Large intestine (tissue), 12 donors: ENCODE data around the gene CREB3L4. TPM values are rescaled to one million over a fixed set of nuclear protein-coding genes. Genes with fewer than 3 reads are reported as not detected.

Experiments used
- DNase-seq, 2 donors: peaks; one replicate each; pipeline versions ENCODE4 v3.0.0 to v3.0.0-alpha.2; 2013
- H3K27ac ChIP-seq: one replicate; pipeline ENCODE4 v1.5.1; 2013; ENCODE audit warnings: low read length
- H3K27me3 ChIP-seq: 2 replicates; pipeline ENCODE4 v1.6.1; 2013; ENCODE audit warnings: low read length; ENCODE audit not compliant: control insufficient read depth, insufficient read depth
- H3K36me3 ChIP-seq: 2 replicates; pipeline ENCODE4 v1.6.1; 2013; ENCODE audit warnings: low read length; ENCODE audit not compliant: control insufficient read depth, insufficient read depth
- H3K4me1 ChIP-seq: one replicate; pipeline ENCODE4 v1.6.1; 2013; ENCODE audit warnings: low read length; ENCODE audit not compliant: control insufficient read depth, insufficient read depth
- H3K4me3 ChIP-seq: one replicate; pipeline ENCODE4 v1.5.1; 2013; ENCODE audit warnings: low read length
- H3K9me3 ChIP-seq: one replicate; pipeline ENCODE4 v1.6.1; 2013; ENCODE audit warnings: mild to moderate bottlenecking, low read depth, low read length, moderate library complexity; ENCODE audit not compliant: control insufficient read depth
- WGBS: methylation state at CpG from one replicate; pipeline ENCODE4 v1.1.5; 2013; ENCODE audit warnings: low lambda C conversion rate; ENCODE audit not compliant: insufficient coverage; 5-methylcytosine and 5-hydroxymethylcytosine counted together
- long read RNA-seq, 11 donors: transcript quantifications; one replicate each; lab custom pipeline, GENCODE V29; 2026
- polyA plus RNA-seq: library from polyadenylated mRNA; unstranded; fragments of 120-200 nt; gene quantifications from one replicate; pipeline ENCODE4 v1.2.1, GENCODE V29; 2013

CREB3L4 gene, protein sequence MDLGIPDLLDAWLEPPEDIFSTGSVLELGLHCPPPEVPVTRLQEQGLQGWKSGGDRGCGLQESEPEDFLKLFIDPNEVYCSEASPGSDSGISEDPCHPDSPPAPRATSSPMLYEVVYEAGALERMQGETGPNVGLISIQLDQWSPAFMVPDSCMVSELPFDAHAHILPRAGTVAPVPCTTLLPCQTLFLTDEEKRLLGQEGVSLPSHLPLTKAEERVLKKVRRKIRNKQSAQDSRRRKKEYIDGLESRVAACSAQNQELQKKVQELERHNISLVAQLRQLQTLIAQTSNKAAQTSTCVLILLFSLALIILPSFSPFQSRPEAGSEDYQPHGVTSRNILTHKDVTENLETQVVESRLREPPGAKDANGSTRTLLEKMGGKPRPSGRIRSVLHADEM
- polyA plus RNA-seq = 17.9 TPM
- long read RNA-seq, donor 1, partial matches to known transcripts = 0 of 1 reads
- long read RNA-seq, donor 1, other reads (novel, unspliced or antisense) = 0 of 1 reads
- long read RNA-seq, donor 2, partial matches to known transcripts = 0 of 7 reads
- long read RNA-seq, donor 2, other reads (novel, unspliced or antisense) = 0 of 7 reads
- long read RNA-seq, donor 3 = 0 reads
- long read RNA-seq, donor 4 = 0 reads
- long read RNA-seq, donor 5, partial matches to known transcripts = 261 of 491 reads
- long read RNA-seq, donor 5, other reads (novel, unspliced or antisense) = 227 of 491 reads
- long read RNA-seq, donor 6, partial matches to known transcripts = 0 of 1 reads
- long read RNA-seq, donor 6, other reads (novel, unspliced or antisense) = 0 of 1 reads
- long read RNA-seq, donor 7 = 0 reads
- long read RNA-seq, donor 8, partial matches to known transcripts = 0 of 2 reads
- long read RNA-seq, donor 8, other reads (novel, unspliced or antisense) = 0 of 2 reads
- long read RNA-seq, donor 9, partial matches to known transcripts = 72 of 242 reads
- long read RNA-seq, donor 9, other reads (novel, unspliced or antisense) = 168 of 242 reads
- long read RNA-seq, donor 10, partial matches to known transcripts = 14 of 16 reads
- long read RNA-seq, donor 10, other reads (novel, unspliced or antisense) = 0 of 16 reads
- long read RNA-seq, donor 11, partial matches to known transcripts = 52 of 197 reads
- long read RNA-seq, donor 11, other reads (novel, unspliced or antisense) = 143 of 197 reads

DNA sequence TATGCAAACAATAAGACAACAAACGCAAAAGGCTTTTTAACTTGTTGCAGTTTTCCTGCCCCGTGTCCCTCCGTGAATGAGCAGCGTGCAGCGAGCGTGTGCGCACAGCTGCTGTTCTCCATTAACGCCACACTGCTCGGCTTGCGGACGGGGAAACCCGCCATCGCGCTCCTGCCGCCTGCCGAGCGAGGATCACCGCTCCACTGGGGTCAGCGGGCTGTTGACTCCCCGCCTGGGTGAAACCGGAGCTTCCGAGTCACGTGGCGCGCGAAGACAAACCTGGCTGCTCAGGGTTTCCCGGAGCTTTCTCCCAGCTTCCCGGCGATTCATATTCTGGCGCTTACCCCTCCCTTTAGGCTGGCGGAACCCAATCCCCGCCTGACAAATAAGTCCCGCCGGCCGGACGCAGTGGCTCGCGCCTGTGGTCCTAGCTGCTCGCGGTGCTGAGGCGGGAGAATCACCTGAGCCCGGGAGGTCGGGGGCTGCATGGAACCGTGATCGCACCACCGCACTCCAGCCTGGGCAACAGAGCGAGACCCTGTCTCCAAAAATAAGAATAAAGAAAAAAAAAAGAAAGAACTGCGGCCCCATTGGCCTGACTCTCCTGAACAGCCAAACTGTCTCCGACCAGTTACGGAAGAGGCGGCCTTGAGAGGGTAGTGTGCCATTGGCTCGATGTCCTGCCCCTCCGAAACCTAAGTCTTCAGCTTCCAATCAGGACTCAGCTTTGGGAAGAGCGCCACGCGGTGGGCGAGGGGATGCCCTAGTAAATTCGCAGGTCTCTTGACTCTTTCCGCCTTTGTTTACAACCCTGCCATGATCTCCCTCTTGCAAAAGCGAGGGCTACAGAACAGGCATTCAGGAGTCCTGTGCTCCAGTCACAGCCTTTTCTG is at the start of gene CREB3L4:
TSS of gene CREB3L4 (plus strand) at position 796 of the 893 bp plus-strand sequence. CDS start 624 bp downstream, outside the sequence.
- H3K27me3 ChIP-seq = no peaks in the 10 kb centered on the region
- no CpG with 5 or more reads among the region's 60 CpGs for WGBS
- peak within 1 kb of the TSS; percentile 81 for H3K27ac ChIP-seq
- H3K36me3 ChIP-seq = no peaks in the 10 kb centered on the region
- peaks cover 4% of the 10 kb centered on the region for H3K4me1 ChIP-seq
- peak within 1 kb of the TSS; percentile 54 for H3K4me3 ChIP-seq
- DNase-seq = peak; percentile 94 to 96
- no peaks in the 10 kb centered on the region for H3K9me3 ChIP-seq

DNA sequence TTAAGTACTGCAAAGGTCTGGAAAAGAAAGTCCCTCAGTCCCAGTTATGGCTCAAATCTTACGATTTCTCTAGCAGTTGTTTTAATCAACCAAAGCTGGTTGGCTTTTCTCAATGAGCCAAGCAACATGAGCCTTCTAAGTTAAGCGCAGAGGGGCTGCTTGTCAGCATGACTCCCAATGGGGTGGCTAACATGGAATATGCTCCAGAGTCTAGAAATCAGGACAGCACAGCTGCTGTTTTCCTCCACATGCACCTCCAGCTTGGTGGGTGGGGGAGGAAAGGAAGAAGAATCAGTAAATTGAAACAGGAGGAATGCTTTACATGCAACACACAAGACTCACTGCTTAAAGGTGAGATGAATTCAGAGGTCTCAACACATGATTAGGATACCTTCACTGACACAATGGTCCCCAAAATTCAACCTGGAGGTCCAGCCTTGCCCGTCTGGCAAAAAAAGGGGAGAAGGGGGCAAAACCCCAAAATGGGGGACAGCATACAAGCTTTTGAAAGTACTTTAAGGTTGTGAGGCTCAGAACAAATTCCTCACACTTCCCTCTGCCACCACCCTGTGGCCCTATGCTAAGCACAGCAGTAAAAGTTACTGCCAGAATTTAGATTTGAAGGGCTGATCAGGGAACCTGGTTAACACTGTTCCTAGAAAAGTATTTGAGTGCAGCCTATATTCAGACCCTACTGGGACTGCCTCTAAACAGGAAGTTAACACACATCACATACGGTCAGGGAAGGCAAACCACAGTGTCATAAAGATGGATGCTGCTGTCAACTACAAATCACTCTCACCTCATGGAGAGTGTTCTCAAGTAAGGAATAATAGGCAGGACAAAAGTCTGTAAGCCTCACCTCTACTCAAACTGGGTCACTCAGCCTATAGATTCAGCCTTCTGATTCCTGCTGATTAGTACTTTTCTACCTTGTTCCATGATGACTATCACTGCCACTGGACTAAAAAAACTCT is 47.5 kb upstream of the CREB3L4 start:
- Histone ChIP-seq H3K27ac (no peak overlapping the region), H3K4me3 (no peak overlapping the region), H3K27me3 (no peaks in the 10 kb centered on the region), H3K36me3 (peaks cover 9% of the 10 kb centered on the region), H3K4me1 (peaks cover 7% of the 10 kb centered on the region), H3K9me3 (no peaks in the 10 kb centered on the region)
- DNase-seq = no peak
- no CpG with 5 or more reads among the region's 4 CpGs for WGBS

DNA sequence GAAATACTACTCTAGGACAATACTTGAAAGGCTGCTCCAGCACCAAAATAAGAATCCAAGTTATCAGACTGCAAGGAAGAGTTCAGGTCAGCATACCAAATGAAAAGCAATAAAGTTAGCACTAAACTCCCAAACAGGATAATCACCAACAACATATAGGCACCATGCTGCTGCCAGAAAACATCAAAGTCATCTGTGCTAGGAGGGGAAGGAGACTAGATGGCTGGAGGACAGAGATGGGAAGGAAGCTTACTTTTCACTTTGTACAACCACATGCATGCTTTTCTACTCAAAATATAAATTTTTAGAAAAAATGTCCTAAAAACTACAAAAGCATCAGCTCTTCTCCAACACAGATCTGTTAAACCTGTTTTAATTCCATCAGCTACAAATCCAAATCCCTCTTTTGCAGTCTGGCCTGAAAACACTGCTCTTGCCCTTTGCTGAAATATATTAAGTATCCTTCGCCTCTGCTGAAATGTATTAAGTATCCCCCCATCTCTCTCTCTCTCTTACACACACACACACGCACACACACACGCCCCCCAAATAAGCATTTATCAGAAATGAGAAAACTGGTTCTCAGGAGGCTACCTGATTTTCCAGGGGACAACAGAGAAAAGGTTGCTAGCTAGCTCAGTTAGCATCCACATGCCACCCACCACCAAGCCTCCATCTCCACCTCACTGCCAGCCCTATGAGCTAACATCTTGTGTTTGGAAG is 46.5 kb upstream of the CREB3L4 start:
- H3K27ac ChIP-seq = no peak overlapping the region
- no peaks in the 10 kb centered on the region for H3K27me3 ChIP-seq
- DNase-seq = no peak
- H3K9me3 ChIP-seq = no peaks in the 10 kb centered on the region
- H3K4me1 ChIP-seq = peaks cover 7% of the 10 kb centered on the region
- no CpG with 5 or more reads among the region's 3 CpGs for WGBS
- H3K4me3 ChIP-seq = peak overlapping the region; percentile 78
- H3K36me3 ChIP-seq = peaks cover 7% of the 10 kb centered on the region

DNA sequence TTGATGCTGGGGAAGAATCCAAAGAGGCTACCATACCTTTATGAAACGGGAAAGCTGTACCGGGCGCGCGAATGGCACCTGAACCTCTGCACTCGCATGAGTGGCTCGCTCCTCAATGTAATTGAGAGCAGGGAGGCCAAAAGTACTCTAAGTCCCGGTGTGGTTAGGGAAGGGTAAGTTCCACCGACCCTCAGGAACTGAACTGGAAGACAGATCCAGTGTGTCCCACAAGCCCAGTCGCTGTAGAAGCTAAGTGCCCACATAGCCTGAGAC is 46.0 kb upstream of the CREB3L4 start:
- no CpG with 5 or more reads among the region's 10 CpGs for WGBS
- Histone ChIP-seq H3K4me1 (peaks cover 7% of the 10 kb centered on the region), H3K27me3 (no peaks in the 10 kb centered on the region), H3K27ac (peak overlapping the region; percentile 15), H3K4me3 (peak overlapping the region; percentile 78), H3K9me3 (no peaks in the 10 kb centered on the region), H3K36me3 (peaks cover 7% of the 10 kb centered on the region)
- DNase-seq = peak in 1 of 2 donors; percentile 29

DNA sequence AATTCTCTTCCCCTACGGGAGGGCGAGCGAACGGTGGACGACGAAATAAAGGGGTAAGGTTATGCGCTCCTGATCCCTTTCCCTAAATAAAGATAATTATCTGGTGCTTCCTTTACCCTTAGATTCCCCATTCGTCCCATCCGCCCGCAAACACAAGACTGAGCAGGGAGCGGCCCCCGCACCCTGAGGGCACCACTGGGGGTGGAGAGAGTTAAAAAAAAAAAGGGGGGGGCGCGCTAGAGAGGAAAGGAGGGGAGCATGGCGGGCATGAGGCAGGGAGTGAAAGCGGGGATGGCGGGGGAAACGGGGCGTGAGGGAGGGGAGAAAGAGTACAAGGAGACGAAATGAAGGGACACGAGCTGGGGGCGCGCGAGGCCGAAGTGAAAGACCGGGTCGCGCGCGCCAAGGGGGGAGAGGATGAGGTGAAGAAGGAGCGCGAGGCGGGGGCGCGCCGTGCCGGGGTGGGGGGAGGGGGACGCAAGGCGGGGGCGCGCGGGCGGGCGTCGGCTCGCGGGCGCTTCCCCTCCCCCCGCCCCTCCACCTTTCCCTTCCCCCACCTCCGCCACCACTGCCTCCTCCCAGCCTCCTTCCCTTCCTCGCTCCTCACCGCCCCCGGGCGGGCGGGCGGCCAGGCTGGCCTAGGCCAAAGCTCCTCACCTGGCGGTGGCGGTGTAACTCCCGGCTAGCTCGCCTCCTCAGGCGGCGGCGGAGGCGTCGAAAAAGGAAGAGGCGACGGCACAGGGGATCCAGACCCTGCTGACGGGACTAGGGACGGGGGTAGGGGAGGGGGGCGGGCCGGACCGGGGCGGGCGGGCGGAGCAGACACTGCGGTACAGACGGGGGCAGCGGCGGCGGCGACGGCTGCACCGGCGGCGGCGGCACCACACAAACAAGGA is 45.4 kb upstream of the CREB3L4 start:
- Histone ChIP-seq H3K27me3 (no peaks in the 10 kb centered on the region), H3K27ac (peak overlapping the region; percentile 77), H3K36me3 (peaks cover 7% of the 10 kb centered on the region), H3K4me3 (peak overlapping the region; percentile 78), H3K9me3 (no peaks in the 10 kb centered on the region), H3K4me1 (peaks cover 7% of the 10 kb centered on the region)
- WGBS = 0% methylated on average over 6 of the region's 86 CpGs
- DNase-seq = peak; percentile 41 to 43

DNA sequence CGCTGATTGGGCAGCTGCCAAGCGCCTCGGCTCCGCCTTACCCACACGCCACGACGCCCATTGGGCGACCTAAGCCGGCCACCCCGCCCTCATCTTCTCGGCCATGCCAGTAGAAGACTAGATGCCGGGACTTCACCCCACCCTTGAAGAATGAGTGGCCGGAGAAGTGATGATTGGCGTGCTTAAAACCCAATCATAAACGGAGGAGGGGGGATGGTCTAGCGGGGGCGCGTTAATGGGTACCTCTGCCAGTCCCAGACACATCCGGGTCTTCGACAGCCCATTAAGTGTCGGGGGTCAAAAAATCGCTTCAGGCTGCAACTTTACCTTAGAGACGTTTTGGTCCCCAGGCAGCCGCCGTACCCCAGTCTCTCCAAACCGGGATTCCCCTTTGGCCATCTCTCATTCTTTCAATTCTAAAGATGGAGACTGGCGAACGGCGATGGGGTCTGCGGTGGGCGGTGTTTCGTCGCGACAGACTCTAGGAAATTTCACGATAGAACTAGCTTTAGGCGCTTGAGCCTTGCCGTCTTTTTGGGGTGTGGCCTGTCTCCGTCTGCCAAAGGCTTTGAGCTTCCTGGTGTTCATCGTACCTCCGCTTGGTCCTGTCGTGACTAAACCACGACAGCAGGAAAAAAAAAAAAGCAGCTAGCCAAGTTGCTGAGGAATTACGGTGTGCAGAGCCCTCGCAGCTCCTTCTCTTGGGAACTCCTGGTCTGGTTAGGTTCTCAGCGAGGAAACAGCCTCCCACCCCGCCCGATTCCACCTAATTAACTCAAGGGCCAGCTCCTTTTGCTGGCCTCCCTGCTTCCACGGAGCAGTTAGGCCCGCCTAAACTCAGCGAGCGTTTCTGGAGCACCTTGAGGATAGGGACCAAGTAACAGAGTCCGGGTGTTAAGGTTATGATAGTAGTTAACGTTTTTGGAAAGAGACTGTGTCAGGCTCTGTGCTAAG is 44.5 kb upstream of the CREB3L4 start, which contains the start of gene GATAD2B:
TSS of gene GATAD2B (minus strand) at position 1 of the 954 bp plus-strand sequence. CDS start 94,625 bp downstream, outside the sequence.
- Histone ChIP-seq H3K27ac (peak within 1 kb of the TSS; percentile 88), H3K4me3 (peak within 1 kb of the TSS; percentile 90), H3K36me3 (peaks cover 3% of the 10 kb centered on the region), H3K9me3 (no peaks in the 10 kb centered on the region), H3K27me3 (no peaks in the 10 kb centered on the region), H3K4me1 (peaks cover 7% of the 10 kb centered on the region)
- WGBS = no CpG with 5 or more reads among the region's 53 CpGs
- DNase-seq = peak; percentile 100

DNA sequence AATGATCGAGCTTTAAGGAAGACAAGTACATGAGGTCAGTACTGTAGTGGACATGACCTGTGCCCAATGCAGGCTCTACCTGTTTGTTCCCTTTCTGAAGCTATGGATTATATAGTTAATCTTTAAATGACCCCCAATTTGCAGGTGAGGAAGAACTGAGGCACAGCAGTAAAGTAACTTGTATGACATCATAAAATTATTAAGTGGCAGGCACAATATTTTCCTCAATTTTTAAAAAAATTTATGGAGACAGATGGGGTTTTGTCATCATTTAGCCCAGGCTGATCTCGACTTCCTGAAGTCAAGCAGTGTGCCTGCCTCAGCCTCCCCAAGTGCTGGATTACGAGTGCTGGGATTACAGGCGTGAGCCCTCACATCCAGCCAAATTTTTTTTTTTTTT is 41.3 kb upstream of the CREB3L4 start:
- Histone ChIP-seq H3K36me3 (peaks cover 22% of the 10 kb centered on the region), H3K9me3 (no peaks in the 10 kb centered on the region), H3K27me3 (no peaks in the 10 kb centered on the region), H3K4me3 (no peak overlapping the region), H3K4me1 (no peaks in the 10 kb centered on the region), H3K27ac (no peak overlapping the region)
- no peak for DNase-seq
- WGBS = 100% methylated on average over 1 of the region's 4 CpGs
